Measurements from ENCODE around the gene CCDC91.

CCDC91 gene

GRCh38 chr12:28500373-28501024 is 310.2 kb downstream of the CCDC91 start:
- TF ChIP-seq REST (IDR thresholded peaks at IDR 0.05; ENCODE audit: insufficient replicate concordance, low read depth) (no peak), GABPA (IDR thresholded peaks at IDR 0.05; ENCODE audit: low read depth) (no peak), SPI1 (IDR thresholded peaks at IDR 0.05; ENCODE audit: borderline replicate concordance, low read depth) (no peak)
- Histone ChIP-seq H3K27ac (replicated peaks) (no peak overlapping the region), H3K4me3 (replicated peaks; ENCODE audit: insufficient read depth, low read length) (no peak overlapping the region), H3K27me3 (ENCODE audit: insufficient read depth, poor library complexity, severe bottlenecking) (no peaks in the 10 kb centered on the region)
- DNase-seq (ENCODE audit: low read depth in 1 of 2, low spot score in 1 of 2) = no peak

- TF ChIP-seq REST (IDR thresholded peaks at IDR 0.05; ENCODE audit: insufficient replicate concordance, low read depth) (no peak), CTCF (IDR thresholded peaks at IDR 0.05; ENCODE audit: insufficient read depth, low read length) (no peak), POLR2AphosphoS5 (IDR thresholded peaks at IDR 0.05; ENCODE audit: low read depth) (no peak), GABPA (IDR thresholded peaks at IDR 0.05; ENCODE audit: low read depth) (no peak), SPI1 (IDR thresholded peaks at IDR 0.05; ENCODE audit: borderline replicate concordance, low read depth) (no peak)
- no peaks in the 10 kb centered on the region for H3K27me3 ChIP-seq (ENCODE audit: insufficient read depth, poor library complexity, severe bottlenecking)
- H3K4me3 ChIP-seq (replicated peaks; ENCODE audit: insufficient read depth, low read length) = no peak overlapping the region
- DNase-seq (ENCODE audit: low read depth in 1 of 2, low spot score in 1 of 2) = no peak
- no peak overlapping the region for H3K27ac ChIP-seq (replicated peaks)
These were observed 316.0 kb downstream of the CCDC91 start for GRCh38 chr12:28506271-28506670.

- H3K27ac ChIP-seq (replicated peaks) = no peak overlapping the region
- H3K4me3 ChIP-seq (replicated peaks; ENCODE audit: insufficient read depth, low read length) = no peak overlapping the region
- no peak for DNase-seq (ENCODE audit: low read depth in 1 of 2, low spot score in 1 of 2)
- no peak for TF ChIP-seq POLR2AphosphoS5 (IDR thresholded peaks at IDR 0.05; ENCODE audit: low read depth)
- no peak for TF ChIP-seq GABPA (IDR thresholded peaks at IDR 0.05; ENCODE audit: low read depth)
- no peak for TF ChIP-seq SPI1 (IDR thresholded peaks at IDR 0.05; ENCODE audit: borderline replicate concordance, low read depth)
- no peak for TF ChIP-seq CTCF (IDR thresholded peaks at IDR 0.05; ENCODE audit: insufficient read depth, low read length)
- TF ChIP-seq REST (IDR thresholded peaks at IDR 0.05; ENCODE audit: insufficient replicate concordance, low read depth) = no peak
- H3K27me3 ChIP-seq (ENCODE audit: insufficient read depth, poor library complexity, severe bottlenecking) = no peaks in the 10 kb centered on the region
These were observed 316.8 kb downstream of the CCDC91 start for GRCh38 chr12:28507033-28507432.
